ENCODE results near the gene TPRA1. TPM values are rescaled to one million over a fixed set of nuclear protein-coding genes. Genes with fewer than 3 reads are reported as not detected.

The TPRA1 gene
- total RNA-seq, result 32.4 and 44.2 TPM in 2 replicates

DNA sequence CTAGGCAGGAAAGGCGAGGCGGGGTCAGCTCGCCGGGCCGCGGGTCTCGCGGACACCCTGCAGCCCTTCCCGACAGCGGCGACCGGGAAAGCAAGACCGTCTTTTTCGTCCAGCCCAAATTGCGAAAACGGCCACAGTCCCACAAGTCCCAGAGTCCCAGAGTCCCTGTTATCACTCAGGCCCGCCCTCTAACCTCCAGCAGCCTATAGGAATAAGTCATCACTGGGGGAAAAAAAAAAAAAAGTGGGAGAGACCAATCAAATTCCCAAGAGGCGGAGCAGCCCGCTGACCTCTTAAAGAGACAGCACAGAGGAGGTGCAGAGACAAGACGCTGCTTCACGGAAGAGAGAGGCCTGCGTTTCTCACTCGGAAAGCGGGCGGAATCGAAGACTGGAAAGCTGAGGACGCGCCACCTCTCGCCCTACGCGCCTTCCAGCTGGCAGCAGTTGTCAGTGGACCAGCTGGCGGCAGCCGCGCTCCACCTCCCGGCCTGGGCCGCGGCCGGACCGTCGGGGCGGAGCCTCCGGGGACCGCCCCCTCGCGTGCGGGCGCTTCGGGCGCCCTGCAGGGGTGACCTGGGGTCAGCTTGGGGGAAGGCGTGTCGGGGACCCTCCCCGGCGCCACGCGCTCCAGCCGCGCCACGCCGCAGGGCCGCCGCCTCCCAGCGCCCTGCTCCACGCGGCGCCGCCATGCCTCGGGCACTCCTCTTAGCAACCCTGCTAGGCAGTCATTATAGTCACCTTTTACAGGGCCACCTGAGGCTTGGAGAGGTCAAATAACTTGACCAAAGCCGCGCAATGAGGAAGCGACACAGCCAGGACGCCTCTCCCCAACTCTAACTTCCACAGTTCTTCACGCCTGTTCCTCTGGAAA is at the start of gene TPRA1:
TSS of gene TPRA1 (minus strand) at position 141 of the 873 bp plus-strand sequence. CDS start 10,587 bp downstream, outside the sequence.

DNA sequence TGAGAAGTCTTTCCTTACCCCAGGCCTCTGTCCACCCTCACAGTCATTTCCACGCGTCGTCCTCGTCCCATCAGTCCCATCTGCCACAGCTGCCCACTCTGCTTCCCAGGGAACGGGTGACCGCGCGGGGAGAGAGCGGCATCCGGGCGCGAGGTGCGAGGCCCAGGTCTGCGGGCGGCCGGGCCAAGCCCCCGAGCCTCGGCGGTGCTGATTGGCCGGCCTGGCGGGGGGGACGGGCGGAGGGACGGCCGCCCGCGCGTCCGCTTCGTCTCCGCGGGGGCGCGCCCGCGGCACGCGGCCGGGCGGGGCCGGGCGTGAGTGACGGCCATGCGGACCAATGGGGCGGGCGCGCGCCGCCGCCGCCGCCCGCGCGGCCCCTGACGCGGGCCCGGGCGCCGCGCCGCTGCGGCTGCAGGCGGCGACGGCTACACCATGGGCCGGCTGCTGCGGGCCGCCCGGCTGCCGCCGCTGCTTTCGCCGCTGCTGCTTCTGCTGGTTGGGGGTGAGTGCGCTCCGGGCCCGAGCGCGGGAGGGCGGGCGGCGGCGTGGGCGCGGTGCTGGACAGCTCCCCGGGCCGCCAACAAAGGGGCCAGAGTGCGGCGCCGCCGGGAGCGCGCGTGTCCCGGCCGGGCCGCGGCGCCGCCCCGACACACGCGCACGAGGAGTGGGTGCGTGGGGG is 38.4 kb upstream of the TPRA1 start, which contains the start of gene PODXL2:
TSS of gene PODXL2 (plus strand) at position 398 of the 679 bp plus-strand sequence. CDS start at position 433, 35 bp downstream.

Other genes starting within 250 kb of the TPRA1 start
- gene MCM2, start 7.7 kb upstream of the TPRA1 start, total RNA-seq, result 10.4 and 48.3 TPM in 2 replicates
- 6.8 and 10.9 TPM in 2 replicates for gene PODXL2, start 38.5 kb upstream of the TPRA1 start, total RNA-seq
- gene ABTB1, start 82.2 kb upstream of the TPRA1 start, total RNA-seq, result 7.3 and 8.6 TPM in 2 replicates
- gene MGLL, start 231.8 kb upstream of the TPRA1 start, total RNA-seq, result 8.9 and 25.0 TPM in 2 replicates

Measured in smooth muscle cell of the umbilical artery (primary cell).